ENCODE data around the gene HSPB3.
"Not testable (repeated sequence)": the region's sequence is repeated elsewhere in the genome, so short reads cannot be mapped to it uniquely, and the experiment has no call there.

Gene HSPB3

GRCh38 chr5:54455413-54456157 is at the start of gene HSPB3:
Gene HSPB3 (plus strand): TSS chr5:54455699. CDS start chr5:54455790, 91 bp downstream.
- no peak within 1 kb of the TSS for H3K4me3 ChIP-seq (ENCODE audit: low read length)
- TF ChIP-seq ZNF274 (IDR thresholded peaks at IDR 0.05; ENCODE audit: low read depth, low read length): no peak

- no peak for TF ChIP-seq ZNF274 (IDR thresholded peaks at IDR 0.05; ENCODE audit: low read depth, low read length)
- H3K4me3 ChIP-seq (ENCODE audit: low read length): no peak overlapping the region
These were observed 44.3 kb upstream of the HSPB3 start for GRCh38 chr5:54411176-54411575.

DNA sequence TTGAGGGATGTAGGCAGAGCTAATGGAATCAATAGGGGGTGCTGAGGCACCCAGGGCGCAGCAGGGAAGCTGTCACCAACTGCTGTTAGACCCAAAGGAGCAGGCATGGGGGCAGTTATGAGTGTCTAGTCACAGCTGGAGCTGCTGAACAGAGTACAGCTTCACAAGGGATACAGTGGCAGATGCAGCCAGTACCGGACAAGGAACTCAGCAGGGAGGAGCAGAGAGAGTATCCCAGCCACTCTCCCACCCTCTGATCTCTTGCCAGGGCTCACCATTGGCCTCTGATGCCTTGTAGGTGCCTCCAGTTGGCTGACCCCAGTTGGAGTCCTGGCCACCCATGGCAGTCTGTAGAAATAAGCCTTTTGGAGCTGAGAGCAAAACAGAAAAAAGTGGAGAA is 42.6 kb upstream of the HSPB3 start:
- no peak overlapping the region for H3K4me3 ChIP-seq (ENCODE audit: low read length)
- no peak for TF ChIP-seq ZNF274 (IDR thresholded peaks at IDR 0.05; ENCODE audit: low read depth, low read length)

- no peak for TF ChIP-seq ZNF274 (IDR thresholded peaks at IDR 0.05; ENCODE audit: low read depth, low read length)
These were observed 40.4 kb upstream of the HSPB3 start for GRCh38 chr5:54415147-54415546.

DNA sequence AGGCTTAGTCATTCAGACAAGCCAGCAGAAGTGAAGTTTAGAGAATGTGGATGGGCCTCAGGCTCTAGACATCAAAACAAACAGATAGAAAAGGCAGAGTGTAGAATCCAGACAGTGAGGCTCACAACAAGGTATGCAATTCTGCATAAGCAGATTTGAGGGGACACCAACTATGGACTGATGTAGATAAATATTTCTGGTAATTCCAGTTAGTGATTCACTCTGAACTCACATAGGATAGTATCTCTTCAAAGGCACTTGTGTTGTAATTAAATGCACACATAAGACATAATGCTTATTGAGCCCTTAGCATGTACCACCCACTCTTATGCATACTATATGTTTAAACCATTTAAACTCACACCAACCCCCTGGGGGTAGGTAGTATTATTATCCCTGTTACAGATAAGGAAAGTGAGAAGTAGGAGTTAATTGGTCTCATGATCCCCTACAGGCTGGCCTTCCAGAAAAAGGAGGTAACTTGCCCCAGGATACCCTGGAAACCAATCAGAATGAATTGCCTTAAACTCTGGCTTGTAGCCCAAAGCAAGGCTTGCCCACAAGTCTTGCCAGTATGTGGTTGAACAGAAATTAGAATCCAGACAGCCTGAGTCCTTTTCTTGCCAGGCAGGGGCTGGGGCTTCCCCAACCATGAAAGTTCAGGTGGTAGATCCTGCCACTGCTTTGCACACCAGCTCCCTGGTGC is 39.5 kb upstream of the HSPB3 start:
- no peak for TF ChIP-seq ZNF274 (IDR thresholded peaks at IDR 0.05; ENCODE audit: low read depth, low read length)
- H3K4me3 ChIP-seq (ENCODE audit: low read length): no peak overlapping the region

More at GRCh38 chr5:54415147-54415546, 40.4 kb upstream of the HSPB3 start:
- no peak overlapping the region for H3K4me3 ChIP-seq (ENCODE audit: low read length)

GRCh38 chr5:54419573-54420423 is 35.7 kb upstream of the HSPB3 start:
- H3K4me3 ChIP-seq (ENCODE audit: low read length): not testable (repeated sequence)

DNA sequence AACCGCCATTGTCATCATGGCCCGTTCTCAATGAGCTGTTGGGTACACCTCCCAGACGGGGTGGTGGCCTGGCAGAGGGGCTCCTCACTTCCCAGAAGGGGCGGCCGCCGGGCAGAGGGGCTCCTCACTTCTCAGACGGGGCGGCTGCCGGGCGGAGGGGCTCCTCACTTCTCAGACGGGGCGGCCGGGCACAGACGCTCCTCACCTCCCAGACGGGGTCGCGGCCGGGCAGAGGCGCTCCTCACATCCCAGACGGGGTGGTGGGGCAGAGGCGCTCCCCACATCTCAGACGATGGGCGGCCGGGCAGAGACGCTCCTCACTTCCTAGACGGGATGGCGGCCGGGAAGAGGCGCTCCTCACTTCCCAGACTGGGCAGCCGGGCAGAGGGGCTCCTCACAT is 35.0 kb upstream of the HSPB3 start:
- H3K4me3 ChIP-seq (ENCODE audit: low read length): not testable (repeated sequence)

- no peak for TF ChIP-seq ZNF274 (IDR thresholded peaks at IDR 0.05; ENCODE audit: low read depth, low read length)
- H3K4me3 ChIP-seq (ENCODE audit: low read length): no peak overlapping the region
These were observed 33.5 kb upstream of the HSPB3 start for GRCh38 chr5:54421976-54422375.

- H3K4me3 ChIP-seq (ENCODE audit: low read length): no peak overlapping the region
- TF ChIP-seq ZNF274 (IDR thresholded peaks at IDR 0.05; ENCODE audit: low read depth, low read length): no peak
These were observed 30.2 kb upstream of the HSPB3 start for GRCh38 chr5:54425258-54425657.

DNA sequence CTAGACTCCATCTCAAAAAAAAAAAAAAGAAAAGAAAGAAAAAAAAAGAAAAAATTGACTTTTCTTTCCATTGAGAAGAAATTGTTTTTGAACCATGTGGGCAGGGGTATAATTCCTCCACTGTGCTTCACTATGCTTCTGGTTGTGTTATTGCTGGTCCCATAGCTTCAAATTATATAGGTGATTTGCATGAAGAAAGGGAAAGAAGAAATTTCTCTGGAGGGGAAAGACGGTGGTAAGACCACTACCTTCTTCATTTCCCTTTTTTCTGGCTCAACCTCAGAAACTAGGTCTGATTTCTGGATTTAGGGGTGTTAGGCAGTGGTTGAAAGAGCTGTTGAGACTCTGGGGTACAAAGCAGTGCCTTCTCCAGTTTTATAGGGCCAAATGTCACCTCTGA is 29.3 kb upstream of the HSPB3 start:
- TF ChIP-seq ZNF274 (IDR thresholded peaks at IDR 0.05; ENCODE audit: low read depth, low read length): no peak
- no peak overlapping the region for H3K4me3 ChIP-seq (ENCODE audit: low read length)

DNA sequence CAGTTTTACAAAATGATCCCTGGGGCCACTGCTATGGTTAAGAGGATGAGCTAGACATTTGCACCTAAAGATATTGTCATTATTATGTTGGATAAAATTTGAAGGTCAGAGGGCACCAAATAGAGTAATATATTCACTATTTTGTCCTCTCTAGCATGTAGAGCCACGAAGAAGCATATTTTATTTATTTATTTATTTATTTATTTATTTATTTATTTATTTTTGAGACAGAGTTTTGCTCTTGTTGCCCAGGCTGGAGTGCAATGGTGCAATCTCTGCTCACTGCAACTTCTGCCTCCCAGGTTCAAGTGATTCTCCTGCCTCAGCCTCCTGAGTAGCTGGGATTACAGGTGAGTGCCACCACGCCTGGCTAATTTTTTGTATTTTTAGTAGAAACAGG is 20.8 kb upstream of the HSPB3 start:
- H3K4me3 ChIP-seq (ENCODE audit: low read length): not testable (repeated sequence)

DNA sequence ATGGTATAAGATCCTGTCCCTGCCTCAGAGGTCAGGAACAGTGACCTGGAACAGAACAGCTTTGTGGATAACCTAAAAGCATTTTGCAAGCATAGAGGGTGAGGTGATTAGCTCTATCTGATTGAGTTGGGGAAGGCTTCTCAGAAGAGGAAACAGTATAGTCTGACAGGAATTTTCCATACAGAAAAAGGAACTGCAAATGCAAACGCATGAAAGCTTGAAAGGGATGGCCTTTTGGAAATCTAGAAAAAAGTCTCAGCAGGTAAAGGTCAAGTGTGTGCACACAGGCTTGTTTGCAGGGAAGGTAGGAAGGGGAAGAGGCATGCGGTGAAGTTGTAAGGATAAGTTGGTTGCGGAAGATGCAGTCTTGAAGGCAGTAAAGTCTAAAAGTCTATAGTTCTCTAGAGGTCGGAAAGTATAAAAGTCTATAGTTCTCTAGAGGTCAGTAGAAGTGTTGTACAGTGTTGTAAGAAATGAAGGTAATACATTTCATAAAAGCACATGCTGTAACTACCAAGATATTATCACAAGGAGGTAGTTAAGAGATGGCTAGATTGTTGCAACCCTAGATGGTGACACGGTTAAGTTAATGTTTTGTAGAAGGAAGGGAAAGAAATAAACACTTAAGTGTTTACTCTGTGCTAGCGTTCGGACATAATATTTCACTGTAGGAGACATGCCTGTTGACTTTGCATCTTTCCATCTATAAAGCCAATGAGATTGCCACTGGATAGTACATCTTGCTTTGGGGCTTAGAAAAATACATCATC is 16.7 kb upstream of the HSPB3 start:
- TF ChIP-seq ZNF274 (IDR thresholded peaks at IDR 0.05; ENCODE audit: low read depth, low read length): no peak
- no peak overlapping the region for H3K4me3 ChIP-seq (ENCODE audit: low read length)

GRCh38 chr5:54440456-54440893 is 15.0 kb upstream of the HSPB3 start:
- H3K4me3 ChIP-seq (ENCODE audit: low read length): no peak overlapping the region
- no peak for TF ChIP-seq ZNF274 (IDR thresholded peaks at IDR 0.05; ENCODE audit: low read depth, low read length)

DNA sequence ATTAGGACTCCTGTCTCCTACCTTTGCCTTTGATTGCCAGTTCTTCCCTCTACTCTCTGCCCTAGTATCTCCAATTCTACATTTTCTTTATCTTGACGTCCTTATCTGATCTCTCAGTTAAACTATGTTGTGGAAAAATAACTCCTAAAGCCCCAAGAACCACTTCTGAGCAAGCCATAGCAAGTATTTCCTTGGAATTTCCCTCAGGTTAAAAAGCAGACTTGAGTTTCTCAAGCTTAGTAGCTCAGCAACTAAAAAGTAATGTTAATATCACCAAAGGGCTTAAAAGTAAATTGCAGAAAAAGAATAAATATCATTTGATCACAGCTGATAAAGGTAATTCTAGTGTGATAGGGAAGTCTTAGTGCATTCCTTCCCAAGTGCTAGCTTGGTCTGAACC is 13.2 kb upstream of the HSPB3 start:
- no peak for TF ChIP-seq ZNF274 (IDR thresholded peaks at IDR 0.05; ENCODE audit: low read depth, low read length)
- no peak overlapping the region for H3K4me3 ChIP-seq (ENCODE audit: low read length)

Data from GM08714 (cell line).